Fibroblast of gingiva (primary cell): ENCODE measurements around the gene KCNK3.

ENCODE experiments used
- DNase-seq: peaks from one replicate; pipeline ENCODE4 v3.0.0-alpha.2; 2011; ENCODE audit warnings: low read depth

The KCNK3 gene

DNA sequence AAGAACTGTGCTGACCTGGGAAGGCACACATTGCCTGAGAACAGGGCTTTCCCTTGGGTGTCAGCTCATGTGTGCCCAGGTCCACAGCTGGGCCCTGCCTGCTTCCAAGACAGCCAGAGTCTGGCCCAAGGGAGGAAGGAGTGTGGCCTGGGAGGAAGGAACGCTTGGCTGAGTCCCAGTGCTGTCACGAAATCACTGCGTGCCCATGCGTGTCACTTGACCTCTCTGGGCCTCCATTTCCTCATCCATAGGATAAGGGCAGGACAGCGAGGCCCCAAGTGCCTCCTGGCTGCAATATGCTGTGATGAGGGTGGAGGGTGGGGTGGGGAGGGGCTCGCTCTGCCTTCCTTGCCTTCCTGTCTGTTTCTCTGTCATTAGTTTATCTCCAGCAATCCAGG, 642 bp upstream of the KCNK3 start:
- no peak for DNase-seq

DNA sequence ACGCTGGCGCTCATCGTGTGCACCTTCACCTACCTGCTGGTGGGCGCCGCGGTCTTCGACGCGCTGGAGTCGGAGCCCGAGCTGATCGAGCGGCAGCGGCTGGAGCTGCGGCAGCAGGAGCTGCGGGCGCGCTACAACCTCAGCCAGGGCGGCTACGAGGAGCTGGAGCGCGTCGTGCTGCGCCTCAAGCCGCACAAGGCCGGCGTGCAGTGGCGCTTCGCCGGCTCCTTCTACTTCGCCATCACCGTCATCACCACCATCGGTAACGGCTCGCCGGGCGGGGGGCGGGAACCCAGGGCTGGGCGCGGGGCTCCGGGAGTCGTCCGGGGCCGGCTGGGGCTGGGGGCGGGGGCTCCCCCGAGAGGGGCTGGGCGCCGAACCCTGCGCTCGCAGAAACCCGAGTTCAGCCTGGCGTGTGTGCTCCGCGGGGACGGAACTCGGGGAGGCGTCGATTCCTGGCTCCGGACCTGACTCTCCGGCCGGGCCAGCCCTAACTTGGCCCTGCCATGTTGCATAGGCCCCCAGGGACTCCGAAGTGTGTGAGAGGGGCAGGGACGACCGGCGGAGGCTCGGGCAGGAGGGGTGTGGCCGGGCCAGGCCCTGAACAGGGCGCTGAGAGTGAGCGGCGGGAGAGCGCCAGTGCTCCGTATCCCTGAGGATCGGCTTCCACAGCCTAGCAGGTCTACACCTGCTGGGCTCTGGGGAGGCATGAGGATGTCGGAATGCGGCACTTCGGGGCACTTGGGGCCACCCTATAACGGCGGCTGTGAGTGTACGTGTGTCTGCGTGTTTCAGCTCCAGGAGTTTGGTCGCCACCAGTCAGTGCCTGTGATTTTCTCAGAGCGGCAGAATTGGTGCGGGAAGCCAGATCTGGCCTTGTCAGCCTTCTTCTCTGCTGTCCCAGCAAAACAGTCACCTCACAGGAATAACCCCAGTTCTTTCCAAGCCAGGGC, 651 bp downstream of the KCNK3 start:
- no peak for DNase-seq

DNA sequence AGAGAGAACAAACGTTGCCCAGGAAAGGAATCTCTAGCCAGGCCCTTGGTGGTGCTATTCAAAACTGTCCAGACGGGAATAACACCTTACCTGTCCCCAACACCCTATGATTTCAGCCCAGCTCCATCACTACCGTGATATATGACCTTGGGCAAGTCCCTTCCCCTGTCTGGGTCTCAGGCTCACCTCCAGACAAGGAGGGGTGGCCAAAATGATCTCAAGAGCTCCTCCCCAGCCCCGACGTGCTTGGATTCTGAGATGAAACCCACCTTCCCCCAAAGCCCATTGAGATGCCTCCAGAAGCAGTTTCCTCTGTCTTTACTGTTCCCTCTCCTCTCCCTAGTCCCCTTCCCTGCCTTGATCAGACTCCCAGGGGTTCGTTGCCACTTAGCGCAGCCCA, 1.5 kb downstream of the KCNK3 start:
- DNase-seq = no peak

DNA sequence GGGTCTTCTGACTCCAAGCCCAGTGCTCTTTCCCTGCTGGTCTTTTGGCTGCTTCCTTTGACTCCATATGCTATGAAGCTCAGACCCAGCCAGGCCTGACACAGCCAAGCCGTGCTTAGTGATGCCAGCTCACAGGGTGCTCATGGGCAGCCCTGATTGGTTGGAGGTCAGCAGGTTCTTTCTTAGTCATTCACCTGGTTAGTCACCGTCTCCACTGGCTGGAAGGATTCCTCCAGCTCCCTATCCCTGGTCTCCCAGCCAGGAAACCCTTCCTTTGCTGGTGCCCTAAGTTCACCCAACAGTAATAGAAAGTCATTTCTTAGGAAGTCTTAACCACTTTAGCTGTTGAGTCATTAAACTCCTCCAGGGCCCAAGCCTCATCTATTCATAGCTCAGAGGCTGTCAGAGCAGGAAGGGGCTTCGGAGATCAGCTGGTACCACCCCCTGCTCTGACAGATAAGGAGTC, 3.9 kb downstream of the KCNK3 start:
- no peak for DNase-seq

GRCh38 chr2:26697425-26697824, 4.9 kb downstream of the KCNK3 start:
- DNase-seq = no peak

- no peak for DNase-seq
Observed at GRCh38 chr2:26699295-26699694, 6.8 kb downstream of the KCNK3 start.

- DNase-seq = no peak
Observed at GRCh38 chr2:26700078-26700477, 7.6 kb downstream of the KCNK3 start.

DNA sequence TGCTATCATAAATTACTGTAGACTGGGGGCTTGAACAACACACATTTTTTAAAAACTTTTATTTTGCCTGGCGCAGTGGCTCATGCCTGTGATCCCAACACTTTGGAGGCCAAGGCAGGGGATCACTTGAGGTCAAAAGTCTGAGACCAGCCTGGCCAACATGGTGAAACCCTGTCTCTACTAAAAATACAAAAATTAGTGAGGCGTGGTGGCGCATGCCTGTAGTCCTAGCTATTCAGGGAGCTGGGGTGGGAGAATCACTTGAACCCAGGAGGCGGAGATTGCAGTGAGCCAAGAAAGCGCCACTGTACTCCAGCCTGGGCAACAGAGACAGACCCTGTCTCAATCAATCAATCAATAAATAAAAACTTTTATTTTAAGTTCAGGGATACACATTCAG, 9.1 kb downstream of the KCNK3 start:
- DNase-seq = no peak

GRCh38 chr2:26702025-26702424, 9.5 kb downstream of the KCNK3 start:
- no peak for DNase-seq

DNA sequence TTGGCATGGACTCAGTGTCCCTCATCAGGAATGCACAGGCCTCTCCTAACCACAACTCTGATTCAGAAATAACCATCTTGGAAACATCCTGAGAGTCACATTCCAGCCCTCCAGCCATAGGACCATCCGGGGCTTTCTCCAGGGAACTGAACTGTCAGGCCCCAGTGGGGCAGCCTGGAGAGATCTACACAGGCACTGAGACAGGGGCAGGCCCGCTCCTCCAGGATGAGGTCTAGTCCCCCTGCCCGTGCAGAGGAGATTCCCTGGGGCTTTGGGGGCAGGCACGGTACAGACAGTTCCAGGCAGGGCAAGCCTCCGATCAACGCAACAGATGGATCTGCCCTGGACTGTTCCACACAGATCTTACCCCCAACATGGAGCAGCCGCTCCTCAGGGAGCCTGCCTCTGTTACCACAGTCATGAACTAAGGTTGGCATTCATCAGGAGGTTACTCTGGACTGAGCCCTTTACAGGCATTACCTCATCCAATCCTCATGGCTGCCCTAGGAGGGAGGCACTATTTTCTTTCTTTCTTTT, 12.0 kb downstream of the KCNK3 start:
- peak; percentile 96 for DNase-seq

- no peak for DNase-seq
Observed at GRCh38 chr2:26705126-26705525, 12.6 kb downstream of the KCNK3 start.

DNA sequence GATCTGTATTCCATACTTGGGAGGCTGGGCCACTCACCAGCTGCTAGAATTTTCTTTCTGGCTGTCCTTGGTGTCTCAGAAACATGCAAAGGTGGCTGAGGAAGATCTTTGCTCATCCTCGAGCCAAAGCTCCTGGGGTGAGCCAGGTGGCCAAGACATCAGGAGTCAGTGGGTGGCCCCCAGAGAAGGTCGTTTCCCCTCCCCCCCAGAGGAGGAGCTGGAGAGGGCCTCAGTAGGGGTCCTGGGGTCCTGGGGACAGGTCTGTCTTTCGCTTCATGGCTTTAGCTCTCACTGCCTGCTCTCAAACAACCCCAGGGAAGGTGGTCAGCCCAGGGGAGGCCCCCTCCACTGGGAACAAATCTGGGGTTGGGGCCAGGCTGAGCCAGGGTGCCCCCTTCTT, 13.6 kb downstream of the KCNK3 start:
- DNase-seq = no peak

GRCh38 chr2:26706616-26707473, 14.3 kb downstream of the KCNK3 start:
- no peak for DNase-seq

GRCh38 chr2:26707747-26708146, 15.2 kb downstream of the KCNK3 start:
- no peak for DNase-seq

- no peak for DNase-seq
Observed at GRCh38 chr2:26708457-26708856, 15.9 kb downstream of the KCNK3 start.

- DNase-seq = no peak
Observed at GRCh38 chr2:26709323-26710110, 17.0 kb downstream of the KCNK3 start.

- no peak for DNase-seq
Observed at GRCh38 chr2:26710145-26710544, 17.6 kb downstream of the KCNK3 start.

GRCh38 chr2:26710743-26711456, 18.4 kb downstream of the KCNK3 start:
- no peak for DNase-seq

- DNase-seq = no peak
Observed at GRCh38 chr2:26711457-26712161, 19.1 kb downstream of the KCNK3 start.
